ENCODE measurements around the gene GAREM1. TPM values are rescaled to one million over a fixed set of nuclear protein-coding genes. Genes with fewer than 3 reads are reported as not detected.

GAREM1 gene
- total RNA-seq, 1 donor = 0.86 TPM

- no peak overlapping the region for H3K4me3 ChIP-seq (ENCODE audit: low read depth, low read length)
- TF ChIP-seq CTCF (IDR thresholded peaks at IDR 0.05; ENCODE audit: insufficient read depth, low read depth, low read length) = no peak
- DNase-seq (ENCODE audit: low read depth) = no peak
Observed at GRCh38 chr18:32257084-32257785, 213.4 kb downstream of the GAREM1 start.

GRCh38 chr18:32255570-32255969 lies 215.1 kb downstream of the GAREM1 start:
- no peak for DNase-seq (ENCODE audit: low read depth)
- H3K4me3 ChIP-seq (ENCODE audit: low read depth, low read length) = no peak overlapping the region
- TF ChIP-seq CTCF (IDR thresholded peaks at IDR 0.05; ENCODE audit: insufficient read depth, low read depth, low read length) = no peak

GRCh38 chr18:32252141-32252860 lies 218.4 kb downstream of the GAREM1 start:
- no peak overlapping the region for H3K4me3 ChIP-seq (ENCODE audit: low read depth, low read length)
- no peak for DNase-seq (ENCODE audit: low read depth)
- no peak for TF ChIP-seq CTCF (IDR thresholded peaks at IDR 0.05; ENCODE audit: insufficient read depth, low read depth, low read length)

GRCh38 chr18:32251466-32251865 lies 219.2 kb downstream of the GAREM1 start:
- DNase-seq (ENCODE audit: low read depth) = no peak
- TF ChIP-seq CTCF (IDR thresholded peaks at IDR 0.05; ENCODE audit: insufficient read depth, low read depth, low read length) = no peak
- no peak overlapping the region for H3K4me3 ChIP-seq (ENCODE audit: low read depth, low read length)

GRCh38 chr18:32249147-32249929 lies 221.3 kb downstream of the GAREM1 start:
- DNase-seq (ENCODE audit: low read depth) = no peak
- no peak for TF ChIP-seq CTCF (IDR thresholded peaks at IDR 0.05; ENCODE audit: insufficient read depth, low read depth, low read length)
- H3K4me3 ChIP-seq (ENCODE audit: low read depth, low read length) = no peak overlapping the region

- DNase-seq (ENCODE audit: low read depth) = no peak
- H3K4me3 ChIP-seq (ENCODE audit: low read depth, low read length) = no peak overlapping the region
- TF ChIP-seq CTCF (IDR thresholded peaks at IDR 0.05; ENCODE audit: insufficient read depth, low read depth, low read length) = no peak
Observed at GRCh38 chr18:32244881-32245280, 225.8 kb downstream of the GAREM1 start.

Data from fibroblast of villous mesenchyme (primary cell).